H1 (cell line): Measurements from ENCODE around the gene PTPN13. TPM values are rescaled to one million over a fixed set of nuclear protein-coding genes. Genes with fewer than 3 reads are reported as not detected.

Experiments
- CTCF ChIA-PET: fragments of 300-600 bp; sonication (Branson Sonifier 250); formaldehyde crosslinking; loops from one replicate; lab custom pipeline; 2021; ENCODE audit not compliant: partially characterized antibody; lab: Charles Lee
- POLR2A ChIA-PET: fragments of 300-600 bp; sonication (Branson Sonifier 250); formaldehyde crosslinking; loops from one replicate; lab custom pipeline; 2021; ENCODE audit warnings: inconsistent platforms; ENCODE audit not compliant: partially characterized antibody; lab: Charles Lee
- DNase-seq, 2 experiments: peaks; one replicate each; pipeline versions ENCODE4 v3.0.0 to v3.0.0-alpha.2; 2010 to 2022; ENCODE audit warnings: low spot score in 2 of 2, low read depth in 1 of 2, mixed read lengths in 1 of 2
- FAIRE-seq: peaks from 2 replicates; lab custom pipeline; 2011; peaks lifted over from hg19 to GRCh38; lab: Jason Lieb, UNC
- H2AFZ ChIP-seq: 2 replicates; pipeline ENCODE4 v1.8.1; 2012; ENCODE audit warnings: low read length, inconsistent platforms
- H2AK5ac ChIP-seq: 2 replicates; pipeline ENCODE4 v1.6.1; 2013; ENCODE audit warnings: low read depth, low read length
- H2BK120ac ChIP-seq: replicated peaks from 2 replicates; pipeline ENCODE3; 2013; ENCODE audit warnings: low read depth, low read length, inconsistent platforms
- H2BK12ac ChIP-seq: 2 replicates; pipeline ENCODE4 v1.6.1; 2013; ENCODE audit warnings: low read depth, low read length
- H2BK15ac ChIP-seq: 2 replicates; pipeline ENCODE4 v1.6.1; 2013; ENCODE audit warnings: low read length
- H2BK20ac ChIP-seq: 2 replicates; pipeline ENCODE4 v1.6.1; 2013; ENCODE audit warnings: low read length
- H2BK5ac ChIP-seq: 2 replicates; pipeline ENCODE4 v1.6.1; 2013; ENCODE audit warnings: low read depth, low read length
- H3K14ac ChIP-seq: 2 replicates; pipeline ENCODE4 v1.6.1; 2013; ENCODE audit warnings: inconsistent platforms; ENCODE audit not compliant: insufficient read length
- H3K18ac ChIP-seq: 2 replicates; pipeline ENCODE4 v1.6.1; 2013; ENCODE audit warnings: low read length; ENCODE audit errors: extremely low read depth
- H3K23ac ChIP-seq: 2 replicates; pipeline ENCODE4 v1.6.1; 2013; ENCODE audit warnings: inconsistent platforms; ENCODE audit not compliant: insufficient read length
- H3K23me2 ChIP-seq: 2 replicates; pipeline ENCODE4 v1.6.1; 2013; ENCODE audit warnings: low read depth, low read length
- H3K27ac ChIP-seq: 2 replicates; pipeline ENCODE4 v1.6.1; 2011; ENCODE audit warnings: low read depth, low read length, inconsistent platforms
- H3K27me3 ChIP-seq, 4 experiments: replicated peaks in 1 of 4; 1 replicate in 1 of 4; 2 replicates in 3 of 4; pipeline versions ENCODE4 v1.6.1 to v1.8.1; 2011 to 2013; ENCODE audit warnings: low read length in 3 of 4, mild to moderate bottlenecking in 3 of 4, inconsistent platforms in 2 of 4, mixed read lengths in 2 of 4, moderate library complexity in 1 of 4; ENCODE audit not compliant: control insufficient read depth in 3 of 4, insufficient read depth in 3 of 4; ENCODE audit errors: extremely low read depth in 1 of 4
- H3K36me3 ChIP-seq, 4 experiments: 2 replicates each; pipeline versions ENCODE4 v1.6.1 to v1.8.1; 2011 to 2013; ENCODE audit warnings: mild to moderate bottlenecking in 4 of 4, low read length in 3 of 4, moderate library complexity in 2 of 4, control low read depth in 1 of 4, inconsistent platforms in 1 of 4; ENCODE audit not compliant: insufficient read depth in 4 of 4, control insufficient read depth in 2 of 4
- H3K4ac ChIP-seq: replicated peaks from 2 replicates; pipeline ENCODE3; 2013; ENCODE audit warnings: low read length, low read depth, mixed read lengths, inconsistent platforms; ENCODE audit not compliant: insufficient read length
- H3K4me1 ChIP-seq, 4 experiments: replicated peaks in 1 of 4; 1 replicate in 1 of 4; 2 replicates in 3 of 4; pipeline versions ENCODE4 v1.6.1 to v1.8.1; 2011 to 2013; ENCODE audit warnings: low read length in 3 of 4, inconsistent platforms in 2 of 4, mixed read lengths in 1 of 4; ENCODE audit not compliant: insufficient read depth in 4 of 4, control insufficient read depth in 3 of 4
- H3K4me2 ChIP-seq, 2 experiments: 2 replicates each; pipeline versions ENCODE4 v1.6.1 to v1.8.1; 2011 to 2013; ENCODE audit warnings: low read depth in 2 of 2, low read length in 2 of 2, control low read depth in 1 of 2, inconsistent platforms in 1 of 2, mild to moderate bottlenecking in 1 of 2; ENCODE audit not compliant: insufficient read depth in 1 of 2
- H3K4me3 ChIP-seq, 4 experiments: fragments of 200-600, 300-600 bp in 1 of 4; sonication (generic), shearing (Covaris generic), sonication (Bioruptor Twin) in 1 of 4; 2 replicates each; pipeline versions ENCODE4 v1.5.1 to v1.8.1; 2011 to 2016; ENCODE audit warnings: low read length in 4 of 4, low read depth in 3 of 4, control low read depth in 2 of 4, inconsistent platforms in 2 of 4, mild to moderate bottlenecking in 2 of 4, mixed read lengths in 1 of 4, moderate library complexity in 1 of 4; ENCODE audit not compliant: insufficient read depth in 2 of 4; ENCODE audit errors: extremely low read depth in 1 of 4
- H3K56ac ChIP-seq: replicated peaks from 2 replicates; pipeline ENCODE3; 2013; ENCODE audit warnings: low read depth, mild to moderate bottlenecking, mixed read lengths, low read length, inconsistent platforms; ENCODE audit not compliant: insufficient read length
- H3K79me1 ChIP-seq: 2 replicates; pipeline ENCODE4 v1.6.1; 2013; ENCODE audit warnings: low read depth, low read length, control low read depth
- H3K79me2 ChIP-seq, 2 experiments: 2 replicates each; pipeline versions ENCODE4 v1.6.1 to v1.8.1; 2012 to 2013; ENCODE audit warnings: low read length in 2 of 2, mild to moderate bottlenecking in 2 of 2, inconsistent platforms in 1 of 2; ENCODE audit not compliant: insufficient read depth in 2 of 2, control insufficient read depth in 1 of 2
- H3K9ac ChIP-seq, 4 experiments: replicated peaks in 1 of 4; 1 replicate in 1 of 4; 2 replicates in 3 of 4; pipeline versions ENCODE4 v1.6.1 to v1.8.1; 2011 to 2013; ENCODE audit warnings: low read depth in 3 of 4, low read length in 3 of 4, control low read depth in 2 of 4, mild to moderate bottlenecking in 2 of 4, moderate library complexity in 2 of 4, inconsistent platforms in 1 of 4; ENCODE audit errors: extremely low read depth in 1 of 4
- H3K9me3 ChIP-seq, 2 experiments: 2 replicates each; pipeline versions ENCODE4 v1.6.1 to v1.8.1; 2012 to 2013; ENCODE audit warnings: mild to moderate bottlenecking in 2 of 2, moderate library complexity in 2 of 2, control low read depth in 1 of 2, inconsistent platforms in 1 of 2, low read depth in 1 of 2, low read length in 1 of 2, mixed read lengths in 1 of 2; ENCODE audit not compliant: insufficient read depth in 2 of 2
- H4K20me1 ChIP-seq, 2 experiments: replicated peaks in 1 of 2; 2 replicates each; pipeline versions ENCODE3 to v1.8.1; 2011 to 2013; ENCODE audit warnings: inconsistent platforms in 2 of 2, low read length in 2 of 2, mild to moderate bottlenecking in 1 of 2; ENCODE audit not compliant: insufficient read depth in 2 of 2, control insufficient read depth in 1 of 2
- H4K5ac ChIP-seq: 2 replicates; pipeline ENCODE4 v1.6.1; 2013; ENCODE audit warnings: low read length, low read depth, mixed read lengths, inconsistent platforms; ENCODE audit not compliant: insufficient read length
- H4K8ac ChIP-seq: 2 replicates; pipeline ENCODE4 v1.8.0; 2013; ENCODE audit warnings: mild to moderate bottlenecking, moderate library complexity, low read length, inconsistent platforms; ENCODE audit not compliant: insufficient read depth; ENCODE audit errors: extremely low read depth
- H4K91ac ChIP-seq: replicated peaks from 2 replicates; pipeline ENCODE3; 2013; ENCODE audit warnings: low read length, mixed read lengths, inconsistent platforms; ENCODE audit not compliant: insufficient read length
- HDAC2 ChIP-seq, 2 experiments: fragments of 300-600 bp in 1 of 2; sonication (generic) in 1 of 2; IDR thresholded peaks; 2 replicates each; pipeline ENCODE4 v1.6.1; 2011 to 2012; ENCODE audit warnings: low read depth in 2 of 2, low read length in 2 of 2, mild to moderate bottlenecking in 2 of 2, moderate library complexity in 2 of 2, borderline replicate concordance in 1 of 2, inconsistent platforms in 1 of 2
- JUN ChIP-seq: IDR thresholded peaks from 2 replicates; pipeline ENCODE4 v1.6.1; 2011; ENCODE audit warnings: low read depth, mild to moderate bottlenecking, improper control_type of control experiment, low read length
- MAFK ChIP-seq: IDR thresholded peaks from 2 replicates; pipeline ENCODE4 v1.6.1; 2012; ENCODE audit warnings: low read depth, mild to moderate bottlenecking, improper control_type of control experiment, low read length
- PHF8 ChIP-seq: fragments of 200-600 bp; sonication (generic); conservative IDR thresholded peaks from 2 replicates; pipeline ENCODE4 v1.7.1; 2012; ENCODE audit warnings: low read depth, mild to moderate bottlenecking, inconsistent platforms, low read length, moderate library complexity
- WGBS, 2 experiments: shearing (Covaris generic) in 1 of 2; methylation state at CpG; one replicate each; pipeline versions ENCODE4 v1.1.6 to v1.1.7; 2013 to 2015; ENCODE audit warnings: low lambda C conversion rate in 2 of 2, mixed read lengths in 2 of 2, inconsistent platforms in 1 of 2, low coverage in 1 of 2, missing lambda C conversion rate in 1 of 2; ENCODE audit not compliant: insufficient replicate concordance in 2 of 2, insufficient coverage in 1 of 2, insufficient read length in 1 of 2; ENCODE audit errors: extremely low coverage in 1 of 2, missing lambda C conversion rate in 1 of 2; 5-methylcytosine and 5-hydroxymethylcytosine counted together
- polyA plus RNA-seq, 7 experiments: library from polyadenylated mRNA; depleted of rRNA in 3 of 7; stranded (reverse) in 5 of 7; unstranded in 2 of 7; fragments of >200 nt in 5 of 7; fragments of 200-250 nt in 2 of 7; gene quantifications; 1 replicate in 5 of 7; 2 replicates in 1 of 7; 4 replicates in 1 of 7; pipeline versions ENCODE4 v1.2.1 to v1.2.3, GENCODE V29; 2011 to 2013; ENCODE audit warnings: missing spikeins in 2 of 7, mixed read lengths in 2 of 7
- total RNA-seq: library from RNA; stranded (reverse); fragmentation: NEBNext Ultra II Directional; extraction: Animal tissue kit (Norgen Biotek cat#: 25700); gene quantifications from 2 replicates; pipeline ENCODE4 v1.2.1, GENCODE V29; 2021

PTPN13 gene
- total and polyA plus RNA-seq, 2 of the 8 experiments (the other 6 are each of a cell fraction or from before 2014, with no cell fraction given): 12.7 to 57.9 TPM

DNA sequence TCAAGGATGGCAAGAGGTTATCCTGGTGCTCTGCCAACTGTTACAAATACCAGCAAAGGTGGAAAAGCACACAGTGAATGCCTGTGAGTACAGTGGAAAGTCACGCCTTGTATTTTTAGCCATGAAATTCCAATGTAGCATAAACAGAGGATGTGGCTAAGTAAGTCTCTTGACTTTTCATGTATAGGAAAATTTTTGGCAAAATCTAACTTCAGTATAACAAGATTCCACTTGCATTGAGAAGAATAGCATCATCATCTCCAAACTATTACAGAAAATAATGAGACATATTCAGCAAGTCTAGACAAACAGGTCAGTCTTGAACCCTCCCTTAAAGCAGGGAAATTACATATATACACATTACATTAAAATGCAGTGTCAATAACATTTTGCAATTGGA lies 247.2 kb downstream of the PTPN13 start:
- H2BK5ac ChIP-seq: no peak overlapping the region
- H3K56ac ChIP-seq: no peak overlapping the region
- H3K14ac ChIP-seq: no peak overlapping the region
- TF ChIP-seq PHF8: no peak
- no peak for TF ChIP-seq MAFK
- TF ChIP-seq JUN: no peak
- TF ChIP-seq HDAC2 (IDR thresholded peaks at IDR 0.05; ENCODE audit: borderline replicate concordance in 1 of 2, low read depth in 2 of 2, low read length in 2 of 2): no peak
- ChIA-PET CTCF (no interaction called here), POLR2A (no interaction called here)
- H3K4ac ChIP-seq: no peak overlapping the region
- H3K18ac ChIP-seq: no peak overlapping the region
- H2BK20ac ChIP-seq: no peak overlapping the region
- no peak overlapping the region for H2AFZ ChIP-seq
- H4K8ac ChIP-seq: no peak overlapping the region
- FAIRE-seq (no peak), DNase-seq (no peak)
- no peaks in the 10 kb centered on the region for H4K20me1 ChIP-seq
- H2BK120ac ChIP-seq: no peak overlapping the region
- H4K5ac ChIP-seq: no peak overlapping the region
- H2BK15ac ChIP-seq: no peak overlapping the region
- no peaks in the 10 kb centered on the region for H3K4me1 ChIP-seq
- no peak overlapping the region for H4K91ac ChIP-seq
- WGBS, 2 experiments: 89% methylated on average over 1 of the region's 1 CpG; no CpG with 5 or more reads in 1 of the 2 experiments
- H2BK12ac ChIP-seq: no peak overlapping the region
- H3K27ac ChIP-seq: no peak overlapping the region
- no peaks in the 10 kb centered on the region for H3K79me2 ChIP-seq
- H3K4me3 ChIP-seq: no peak overlapping the region
- no peaks in the 10 kb centered on the region for H3K23me2 ChIP-seq
- no peak overlapping the region for H3K23ac ChIP-seq
- H3K79me1 ChIP-seq: no peaks in the 10 kb centered on the region
- H3K36me3 ChIP-seq: no peaks in the 10 kb centered on the region
- H2AK5ac ChIP-seq: no peak overlapping the region
- H3K9ac ChIP-seq: no peak overlapping the region
- H3K4me2 ChIP-seq: no peak overlapping the region
- H3K9me3 ChIP-seq: no peaks in the 10 kb centered on the region
- no peaks in the 10 kb centered on the region for H3K27me3 ChIP-seq
